ENCODE measurements around the gene CEP19.
"Not testable (repeated sequence)": the region's sequence is repeated elsewhere in the genome, so short reads cannot be mapped to it uniquely, and the experiment has no call there.

The CEP19 gene

GRCh38 chr3:196711838-196712513, at the start of gene CEP19, which contains the start of gene PIGX:
Gene CEP19 (minus strand): TSS chr3:196712250. CDS start chr3:196708657, 3,593 bp downstream.
Gene PIGX (plus strand): TSS chr3:196712377.
- peak; percentile 86 for DNase-seq

GRCh38 chr3:196757876-196758739, 46.1 kb upstream of the CEP19 start:
- DNase-seq = no peak

- DNase-seq = no peak
Measured at GRCh38 chr3:196756732-196757131, 44.7 kb upstream of the CEP19 start.

GRCh38 chr3:196754091-196754981, 42.3 kb upstream of the CEP19 start:
- DNase-seq = no peak

- no peak for DNase-seq
Measured at GRCh38 chr3:196753201-196753600, 41.2 kb upstream of the CEP19 start.

- no peak for DNase-seq
Measured at GRCh38 chr3:196749125-196749524, 37.1 kb upstream of the CEP19 start.

GRCh38 chr3:196743569-196743968, 31.5 kb upstream of the CEP19 start:
- not testable (repeated sequence) for DNase-seq

GRCh38 chr3:196741249-196741889, 29.3 kb upstream of the CEP19 start:
- no peak for DNase-seq

GRCh38 chr3:196740481-196741248, 28.6 kb upstream of the CEP19 start:
- no peak for DNase-seq

- DNase-seq = peak; percentile 85
Measured at GRCh38 chr3:196739671-196740480, 27.8 kb upstream of the CEP19 start, which contains the start of gene PAK2. Gene PAK2 (plus strand): TSS chr3:196739857. CDS start chr3:196782647, 42,790 bp downstream.

GRCh38 chr3:196737655-196738054, 25.6 kb upstream of the CEP19 start:
- DNase-seq = no peak

- no peak for DNase-seq
Measured at GRCh38 chr3:196736670-196737374, 24.8 kb upstream of the CEP19 start.

GRCh38 chr3:196735751-196736150, 23.7 kb upstream of the CEP19 start:
- DNase-seq = no peak

GRCh38 chr3:196726788-196727675, 15.0 kb upstream of the CEP19 start:
- no peak for DNase-seq

- no peak for DNase-seq
Measured at GRCh38 chr3:196721097-196721496, 9.0 kb upstream of the CEP19 start.

- not testable (repeated sequence) for DNase-seq
Measured at GRCh38 chr3:196717162-196717561, 5.1 kb upstream of the CEP19 start.

GRCh38 chr3:196712514-196713413, 714 bp upstream of the CEP19 start:
- DNase-seq = peak; percentile 70

GRCh38 chr3:196708467-196708866, 3.6 kb downstream of the CEP19 start:
- DNase-seq = no peak
